Skeletal muscle satellite cell (primary cell): ENCODE results near the gene RFX2.

ENCODE experiments used
- H3K27me3 ChIP-seq: 2 replicates; pipeline ENCODE4 v1.7.0; 2013; ENCODE audit warnings: low read length; ENCODE audit not compliant: control insufficient read depth, insufficient read depth
- H3K36me3 ChIP-seq: 2 replicates; pipeline ENCODE4 v1.7.0; 2013; ENCODE audit warnings: mild to moderate bottlenecking, control low read depth, low read length; ENCODE audit not compliant: insufficient read depth
- H3K4me1 ChIP-seq: 2 replicates; pipeline ENCODE4 v1.7.0; 2013; ENCODE audit warnings: low read length; ENCODE audit not compliant: control insufficient read depth, insufficient read depth
- H3K4me2 ChIP-seq: 2 replicates; pipeline ENCODE4 v1.7.0; 2013; ENCODE audit warnings: mild to moderate bottlenecking, low read length
- H3K4me3 ChIP-seq: 2 replicates; pipeline ENCODE4 v1.7.0; 2013; ENCODE audit warnings: low read length
- H3K9ac ChIP-seq: 2 replicates; pipeline ENCODE4 v1.7.0; 2013; ENCODE audit warnings: mild to moderate bottlenecking, low read depth, low read length, moderate library complexity
- H3K9me3 ChIP-seq: replicated peaks from 2 replicates; pipeline ENCODE4 v1.7.0; 2013; ENCODE audit warnings: mild to moderate bottlenecking, control low read depth, low read length

Gene RFX2

GRCh38 chr19:6103217-6103644, 7.1 kb downstream of the RFX2 start:
- Histone ChIP-seq H3K9ac (peak overlapping the region; percentile 44), H3K27me3 (no peaks in the 10 kb centered on the region), H3K4me3 (peak overlapping the region; percentile 39), H3K4me2 (peak overlapping the region; percentile 70), H3K4me1 (peaks cover 20% of the 10 kb centered on the region), H3K9me3 (no peaks in the 10 kb centered on the region), H3K36me3 (no peaks in the 10 kb centered on the region)

GRCh38 chr19:6101991-6102390, 8.3 kb downstream of the RFX2 start:
- Histone ChIP-seq H3K4me1 (peaks cover 20% of the 10 kb centered on the region), H3K27me3 (no peaks in the 10 kb centered on the region), H3K4me3 (no peak overlapping the region), H3K9ac (no peak overlapping the region), H3K9me3 (no peaks in the 10 kb centered on the region), H3K36me3 (no peaks in the 10 kb centered on the region), H3K4me2 (no peak overlapping the region)

GRCh38 chr19:6101291-6101825, 8.9 kb downstream of the RFX2 start:
- no peak overlapping the region for H3K9ac ChIP-seq
- H3K4me2 ChIP-seq, result no peak overlapping the region
- H3K27me3 ChIP-seq, result no peaks in the 10 kb centered on the region
- no peaks in the 10 kb centered on the region for H3K36me3 ChIP-seq
- peaks cover 20% of the 10 kb centered on the region for H3K4me1 ChIP-seq
- no peaks in the 10 kb centered on the region for H3K9me3 ChIP-seq
- no peak overlapping the region for H3K4me3 ChIP-seq

- peaks cover 20% of the 10 kb centered on the region for H3K4me1 ChIP-seq
- no peak overlapping the region for H3K4me3 ChIP-seq
- no peak overlapping the region for H3K9ac ChIP-seq
- no peaks in the 10 kb centered on the region for H3K36me3 ChIP-seq
- no peaks in the 10 kb centered on the region for H3K27me3 ChIP-seq
- no peaks in the 10 kb centered on the region for H3K9me3 ChIP-seq
- no peak overlapping the region for H3K4me2 ChIP-seq
Measured at GRCh38 chr19:6100284-6100915, 9.9 kb downstream of the RFX2 start.

DNA sequence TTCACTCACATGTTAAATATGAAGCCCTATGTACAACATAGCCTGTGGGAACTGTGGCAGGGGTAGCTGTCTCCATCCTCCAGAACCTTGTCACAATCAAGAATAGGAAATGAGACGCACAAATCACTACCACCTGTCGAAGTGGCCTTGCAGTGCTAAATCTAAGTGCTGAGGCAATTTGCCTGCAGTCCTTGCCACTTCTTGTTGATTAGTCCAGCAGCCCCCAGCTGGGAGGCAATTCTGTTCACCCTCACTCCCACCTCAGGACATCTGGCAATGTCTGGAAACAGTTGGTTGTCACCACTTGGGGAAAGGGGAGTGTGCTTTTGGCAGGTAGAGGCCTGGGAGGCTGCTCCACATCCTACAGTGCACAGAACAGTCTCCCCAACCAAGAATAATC, 10.7 kb downstream of the RFX2 start:
- H3K4me2 ChIP-seq, result no peak overlapping the region
- no peaks in the 10 kb centered on the region for H3K27me3 ChIP-seq
- no peaks in the 10 kb centered on the region for H3K36me3 ChIP-seq
- no peak overlapping the region for H3K9ac ChIP-seq
- no peaks in the 10 kb centered on the region for H3K9me3 ChIP-seq
- H3K4me1 ChIP-seq, result peaks cover 20% of the 10 kb centered on the region
- H3K4me3 ChIP-seq, result no peak overlapping the region

- Histone ChIP-seq H3K36me3 (no peaks in the 10 kb centered on the region), H3K4me3 (no peak overlapping the region), H3K27me3 (no peaks in the 10 kb centered on the region), H3K9ac (no peak overlapping the region), H3K9me3 (no peaks in the 10 kb centered on the region), H3K4me2 (no peak overlapping the region), H3K4me1 (peaks cover 19% of the 10 kb centered on the region)
Measured at GRCh38 chr19:6099033-6099432, 11.3 kb downstream of the RFX2 start.

DNA sequence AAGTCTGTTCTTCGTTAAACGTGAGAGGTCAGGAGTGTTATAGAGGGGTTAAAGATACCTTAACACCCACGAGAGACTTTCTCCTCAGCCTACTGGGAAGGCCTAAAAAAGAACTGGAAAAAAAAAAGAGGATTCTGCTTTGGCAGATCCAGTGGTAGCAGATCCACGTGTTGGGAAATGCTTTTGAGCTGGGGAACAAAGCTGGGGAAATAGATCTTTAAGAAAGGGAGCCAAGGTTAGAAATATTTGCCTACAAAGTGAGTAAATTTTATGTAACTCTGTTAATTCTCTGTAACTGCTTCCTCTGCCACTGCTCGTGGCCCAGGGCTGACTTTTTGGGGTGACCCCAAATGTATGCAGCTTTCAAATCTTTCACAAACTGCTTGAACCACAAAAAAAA, 11.7 kb downstream of the RFX2 start:
- Histone ChIP-seq H3K4me3 (no peak overlapping the region), H3K4me2 (no peak overlapping the region), H3K36me3 (no peaks in the 10 kb centered on the region), H3K9ac (no peak overlapping the region), H3K27me3 (no peaks in the 10 kb centered on the region), H3K9me3 (no peaks in the 10 kb centered on the region), H3K4me1 (peaks cover 14% of the 10 kb centered on the region)

GRCh38 chr19:6097911-6098310, 12.4 kb downstream of the RFX2 start:
- no peaks in the 10 kb centered on the region for H3K36me3 ChIP-seq
- peaks cover 8% of the 10 kb centered on the region for H3K4me1 ChIP-seq
- H3K4me3 ChIP-seq, result no peak overlapping the region

DNA sequence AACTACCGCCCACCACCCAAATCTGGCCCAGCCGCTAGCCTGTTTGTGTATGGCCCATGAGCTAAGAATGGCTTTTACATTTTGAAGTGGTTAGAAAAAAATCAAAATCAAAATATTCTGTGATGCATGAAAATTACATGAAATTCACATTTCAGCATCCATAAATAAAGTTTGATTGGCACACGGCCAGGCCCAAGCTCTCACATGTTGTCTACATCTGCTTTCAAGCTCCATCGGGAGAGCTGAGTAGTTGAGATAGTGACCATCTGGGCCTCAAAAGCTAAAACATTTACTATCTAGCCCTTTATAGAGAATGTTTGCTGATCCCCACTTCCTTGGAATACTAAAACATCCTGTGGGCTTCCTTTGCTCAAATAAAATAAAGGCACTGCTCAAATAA, 14.5 kb downstream of the RFX2 start:
- Histone ChIP-seq H3K36me3 (no peaks in the 10 kb centered on the region), H3K9me3 (no peaks in the 10 kb centered on the region), H3K9ac (no peak overlapping the region), H3K27me3 (no peaks in the 10 kb centered on the region), H3K4me2 (no peak overlapping the region), H3K4me3 (no peak overlapping the region), H3K4me1 (peaks cover 17% of the 10 kb centered on the region)

More at GRCh38 chr19:6097911-6098310, 12.4 kb downstream of the RFX2 start:
- Histone ChIP-seq H3K9me3 (no peaks in the 10 kb centered on the region), H3K27me3 (no peaks in the 10 kb centered on the region), H3K4me2 (no peak overlapping the region), H3K9ac (no peak overlapping the region)

DNA sequence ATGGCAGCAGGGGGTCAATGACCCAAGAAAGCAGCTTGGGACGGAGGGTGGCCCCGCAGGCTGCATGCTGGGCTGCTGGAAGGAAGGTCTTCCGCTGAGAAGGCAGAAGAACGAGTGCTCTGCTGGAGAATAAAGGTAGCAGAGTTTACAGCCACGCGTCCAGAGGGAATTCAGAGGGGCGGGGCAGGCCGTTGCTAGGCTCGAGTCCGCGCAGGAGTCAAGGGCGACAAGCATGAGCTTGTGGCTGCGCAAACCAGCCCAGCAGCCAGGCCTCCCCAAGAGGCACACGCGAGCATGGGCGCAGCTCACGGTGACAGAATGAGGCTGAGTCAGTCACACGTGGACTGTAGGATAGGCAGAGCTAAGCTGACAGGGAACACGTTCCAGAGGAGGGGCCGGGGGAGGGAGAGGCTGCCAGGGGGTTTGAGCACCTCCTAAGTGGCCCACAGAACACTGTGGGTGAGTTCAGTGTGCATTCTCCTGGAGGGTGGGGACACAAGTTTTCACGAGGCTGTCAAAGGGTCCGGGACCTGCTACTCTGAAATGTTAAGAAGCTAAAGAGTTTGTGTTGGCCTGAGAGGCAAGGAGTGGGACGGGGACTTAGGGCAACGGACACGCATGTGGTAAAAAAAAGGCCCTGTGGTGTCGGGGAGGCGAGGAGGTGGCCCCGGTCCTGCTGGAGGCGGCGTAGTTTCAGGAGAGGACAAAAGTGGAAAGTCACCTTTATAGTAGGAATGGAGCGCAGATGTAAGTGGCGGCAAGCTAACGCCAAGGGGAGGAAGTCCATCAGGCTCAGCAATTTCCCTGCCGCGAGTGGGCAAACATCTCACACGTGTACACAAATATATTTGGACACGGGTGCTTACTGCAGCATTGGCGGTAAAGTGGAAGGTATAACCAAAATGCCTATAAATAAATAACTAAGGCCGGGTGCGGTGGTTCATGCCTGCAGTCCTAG, 17.7 kb downstream of the RFX2 start:
- no peaks in the 10 kb centered on the region for H3K9me3 ChIP-seq
- H3K4me2 ChIP-seq, result peak overlapping the region; percentile 91
- peaks cover 31% of the 10 kb centered on the region for H3K4me1 ChIP-seq
- no peaks in the 10 kb centered on the region for H3K36me3 ChIP-seq
- H3K9ac ChIP-seq, result peak overlapping the region; percentile 64
- H3K27me3 ChIP-seq, result no peaks in the 10 kb centered on the region
- peak overlapping the region; percentile 66 for H3K4me3 ChIP-seq

DNA sequence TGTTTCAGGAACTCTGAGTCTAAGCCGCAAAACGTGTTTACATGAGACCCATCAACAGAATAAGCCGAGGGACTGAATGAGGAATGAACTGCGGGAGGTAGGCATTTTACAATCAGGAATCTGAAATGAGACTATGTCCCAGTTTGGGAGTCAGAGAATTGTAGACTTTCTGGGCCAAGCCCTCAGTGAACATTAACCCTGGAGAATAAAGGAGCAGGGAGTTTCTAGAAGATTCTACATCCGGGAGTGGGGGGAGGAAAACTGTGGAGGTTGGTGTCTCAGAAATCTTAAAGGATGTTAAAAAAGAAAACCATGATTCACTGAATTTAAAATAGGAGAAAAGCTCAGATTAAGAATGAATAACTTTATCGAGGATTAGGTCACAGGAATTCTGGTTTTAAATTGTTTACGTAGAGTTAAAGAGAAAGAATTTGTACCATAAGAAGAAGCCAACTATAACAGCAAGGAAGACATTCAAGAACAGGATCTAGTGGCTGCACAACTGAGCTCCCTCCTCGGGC, 18.5 kb downstream of the RFX2 start:
- Histone ChIP-seq H3K9ac (peak overlapping the region; percentile 64), H3K36me3 (no peaks in the 10 kb centered on the region), H3K4me1 (peaks cover 39% of the 10 kb centered on the region), H3K27me3 (no peaks in the 10 kb centered on the region), H3K4me2 (peak overlapping the region; percentile 91), H3K4me3 (peak overlapping the region; percentile 66), H3K9me3 (no peaks in the 10 kb centered on the region)
